HepG2 (cell line): ENCODE data around the gene TRMT1. TPM values are rescaled to one million over a fixed set of nuclear protein-coding genes. Genes with fewer than 3 reads are reported as not detected.

Experiments used
- ATAC-seq: fragments of 200-7000 bp; cut with Tn5 transposase; 3 replicates; pipeline ENCODE4 v1.9.1; 2020; ENCODE audit warnings: mild to moderate bottlenecking, moderate library complexity
- BruUV-seq: library from RNA; stranded (reverse); fragments of 400-500 nt; replicated peaks from 2 replicates; lab custom pipeline; 2021; lab: Mats Ljungman, UMichigan
- CTCF ChIA-PET: fragments of 300-600 bp; formaldehyde crosslinking; extraction: SDS; loops from one replicate; lab custom pipeline; 2021; ENCODE audit warnings: low total read pairs, inconsistent platforms, low intra/inter-chr PET ratio; lab: Yijun Ruan, JAX
- POLR2A ChIA-PET: fragments of 350-600 bp; sonication (Branson Sonifier 250); formaldehyde crosslinking; loops from one replicate; lab custom pipeline; 2020; ENCODE audit warnings: antibody characterized with exemption, inconsistent platforms; lab: Yijun Ruan, JAX
- DNase-seq: peaks from one replicate; pipeline ENCODE4 v3.0.0-alpha.2; 2015; ENCODE audit warnings: low spot score
- FAIRE-seq: peaks from 3 replicates; lab custom pipeline; 2011; peaks lifted over from hg19 to GRCh38; lab: Jason Lieb, UNC
- H2AFZ ChIP-seq: one replicate; pipeline ENCODE4 v1.6.1; 2011; ENCODE audit warnings: low read length, inconsistent platforms
- H3K27ac ChIP-seq: fragments of 300-600 bp; 3 replicates; pipeline ENCODE4 v1.8.0; 2011; ENCODE audit warnings: mixed run types, mild to moderate bottlenecking, mixed read lengths, low read length, inconsistent platforms; ENCODE audit not compliant: insufficient read depth; ENCODE audit errors: extremely low read length
- H3K27me3 ChIP-seq, 2 experiments: fragments of 200-600 bp in 1 of 2; 2 replicates in 1 of 2; 3 replicates in 1 of 2; pipeline versions ENCODE4 v1.6.0 to v1.8.0; 2011; ENCODE audit warnings: low read length in 2 of 2, mild to moderate bottlenecking in 2 of 2, moderate library complexity in 2 of 2, inconsistent platforms in 1 of 2; ENCODE audit not compliant: insufficient read depth in 2 of 2, control insufficient read depth in 1 of 2
- H3K36me3 ChIP-seq, 2 experiments: fragments of 200-600 bp in 1 of 2; replicated peaks in 1 of 2; 2 replicates in 1 of 2; 3 replicates in 1 of 2; pipeline versions ENCODE4 v1.5.1 to v1.8.0; 2011; ENCODE audit warnings: low read length in 2 of 2, inconsistent platforms in 1 of 2; ENCODE audit not compliant: insufficient read depth in 2 of 2, control insufficient read depth in 1 of 2
- H3K4me1 ChIP-seq: 2 replicates; pipeline ENCODE4 v1.5.1; 2012; ENCODE audit warnings: low read length, inconsistent platforms; ENCODE audit not compliant: insufficient read depth
- H3K4me2 ChIP-seq: 2 replicates; pipeline ENCODE4 v1.6.0; 2011; ENCODE audit warnings: low read depth, low read length, inconsistent platforms
- H3K4me3 ChIP-seq, 3 experiments: fragments of 200-600 bp in 1 of 3; sonication (generic), shearing (Covaris generic) in 1 of 3; replicated peaks in 1 of 3; 2 replicates each; pipeline ENCODE4 v1.5.1; 2011 to 2016; ENCODE audit warnings: low read length in 3 of 3, inconsistent platforms in 2 of 3, low read depth in 2 of 3, mild to moderate bottlenecking in 2 of 3, control low read depth in 1 of 3, mixed read lengths in 1 of 3; ENCODE audit not compliant: insufficient read depth in 1 of 3
- H3K79me2 ChIP-seq: one replicate; pipeline ENCODE4 v1.6.1; 2011; ENCODE audit warnings: low read length, inconsistent platforms; ENCODE audit not compliant: insufficient read depth
- H3K9ac ChIP-seq: 2 replicates; pipeline ENCODE4 v1.6.0; 2011; ENCODE audit warnings: mild to moderate bottlenecking, low read depth, low read length, inconsistent platforms; ENCODE audit not compliant: insufficient read depth
- H3K9me3 ChIP-seq: 2 replicates; pipeline ENCODE4 v1.5.1; 2012; ENCODE audit warnings: mild to moderate bottlenecking, low read length
- H4K20me1 ChIP-seq: 2 replicates; pipeline ENCODE4 v1.6.0; 2011; ENCODE audit warnings: inconsistent platforms, mild to moderate bottlenecking, low read length, moderate library complexity; ENCODE audit not compliant: insufficient read depth
- AGO2 ChIP-seq: fragments of 200-400 bp; formaldehyde crosslinking; optimal IDR thresholded peaks from 2 replicates; pipeline ENCODE3; 2017; ENCODE audit warnings: mild to moderate bottlenecking, low read depth, low read length, moderate library complexity
- CHCHD3 ChIP-seq: sonication (generic); formaldehyde crosslinking; IDR thresholded peaks from 2 replicates; pipeline ENCODE4 v1.8.0; 2022; ENCODE audit warnings: mild to moderate bottlenecking, missing genetic modification reagents, moderate library complexity
- KDM2A ChIP-seq: sonication (generic); formaldehyde crosslinking; IDR thresholded peaks from 2 replicates; pipeline ENCODE4 v1.4.0; 2020; ENCODE audit warnings: low read depth, missing genetic modification reagents, borderline replicate concordance
- MAFF ChIP-seq: IDR thresholded peaks from 2 replicates; pipeline ENCODE4 v1.6.1; 2011; ENCODE audit warnings: low read depth, low read length, improper control_type of control experiment
- RBM22 ChIP-seq: fragments of 200-400 bp; formaldehyde crosslinking; optimal IDR thresholded peaks from 2 replicates; pipeline ENCODE3; 2017; ENCODE audit warnings: mild to moderate bottlenecking, low read length, moderate library complexity
- SMARCC2 ChIP-seq: fragments of 450-650 bp; IDR thresholded peaks from 2 replicates; pipeline ENCODE4 v1.6.1; 2017; ENCODE audit warnings: antibody characterized with exemption, mild to moderate bottlenecking
- ZFYVE20 ChIP-seq: sonication (generic); formaldehyde crosslinking; IDR thresholded peaks from 2 replicates; pipeline ENCODE4 v1.8.0; 2023; ENCODE audit warnings: low read depth, mild to moderate bottlenecking, moderate library complexity, missing genetic modification reagents, borderline replicate concordance
- ZNF652 ChIP-seq: IDR thresholded peaks from 2 replicates; pipeline ENCODE4 v1.6.1; 2016; ENCODE audit warnings: low read depth, borderline replicate concordance
- WGBS: methylation state at CpG from one replicate; pipeline ENCODE4 v1.1.6; 2017; ENCODE audit warnings: low lambda C conversion rate; 5-methylcytosine and 5-hydroxymethylcytosine counted together
- in situ Hi-C: cut with HindIII; loops from 2 replicates; pipeline ENCODE4 v1.10.0; 2017; ENCODE audit warnings: low pct_unique_long_range_greater_than_20kb; ENCODE audit not compliant: extremely low pct_ligation_motif_present
- intact Hi-C: fragments of 100-400 bp; cut with micrococcal nuclease; formaldehyde crosslinking; loops from one replicate; pipeline ENCODE4 v1.10.0; 2022; ENCODE audit not compliant: unreplicated experiment
- polyA plus RNA-seq, 8 experiments: library from polyadenylated mRNA; depleted of rRNA in 3 of 8; stranded (reverse) in 7 of 8; unstranded in 1 of 8; fragments of >200 nt; fragmentation: Illumina TruSeq in 4 of 8; extraction: Trizol in 4 of 8; gene quantifications; 2 replicates each; pipeline versions ENCODE4 v1.2.1 to v1.2.3, GENCODE V29; 2011 to 2016; ENCODE audit warnings: low read depth in 4 of 8, missing spikeins in 1 of 8, mixed read lengths in 1 of 8; ENCODE audit not compliant: insufficient read depth in 1 of 8
- total RNA-seq, 5 experiments: library from RNA; depleted of rRNA; stranded (reverse); fragments of >200 nt; fragmentation: Illumina TruSeq; extraction: Trizol; gene quantifications; 2 replicates each; pipeline ENCODE4 v1.2.3, GENCODE V29; 2016; ENCODE audit warnings: low read depth in 1 of 5
- TF ChIP-seq, protein P1 (sequence below): sonication (generic); formaldehyde crosslinking; IDR thresholded peaks from 2 replicates; pipeline ENCODE4 v1.8.0; 2022; ENCODE audit warnings: mild to moderate bottlenecking, missing genetic modification reagents, moderate library complexity
- TF ChIP-seq, protein P2 (sequence below): sonication (generic); formaldehyde crosslinking; IDR thresholded peaks from 2 replicates; pipeline ENCODE4 v1.5.0; 2020; ENCODE audit warnings: missing genetic modification reagents, mild to moderate bottlenecking, borderline replicate concordance
- TF ChIP-seq, protein P3 (sequence below): fragments of 450-650 bp; IDR thresholded peaks from 2 replicates; pipeline ENCODE4 v1.6.1; 2017
- TF ChIP-seq, protein P4 (sequence below): sonication (generic); formaldehyde crosslinking; IDR thresholded peaks from 2 replicates; pipeline ENCODE4 v1.5.0; 2020; ENCODE audit warnings: mild to moderate bottlenecking, missing genetic modification reagents

Gene TRMT1
- total and polyA plus RNA-seq, 2 of the 13 experiments (the other 11 are each of a cell fraction or from before 2014, with no cell fraction given), result 35.5 to 44.1 TPM

DNA sequence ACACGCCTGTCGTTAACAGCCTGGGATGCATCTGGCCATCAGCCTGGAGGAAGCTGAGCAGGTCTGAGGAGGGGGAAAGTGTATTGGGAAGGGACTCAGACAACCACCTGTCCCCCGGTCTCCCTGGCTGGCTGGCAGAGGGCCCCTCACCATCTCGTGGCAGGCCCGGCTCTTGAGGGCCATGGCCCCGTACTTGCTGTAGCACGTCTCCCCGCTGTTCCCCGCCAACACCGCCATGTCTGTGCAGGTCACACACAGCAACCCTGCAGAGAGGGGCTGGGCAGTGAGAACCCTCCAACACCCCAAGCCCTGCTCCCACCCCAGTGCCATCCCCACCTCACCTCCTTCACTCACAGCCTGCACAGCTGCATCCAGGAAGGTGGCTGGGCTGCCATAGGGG lies 4.0 kb downstream of the TRMT1 start:
- no TSS peak for BruUV-seq
- Histone ChIP-seq H3K9me3 (no peaks in the 10 kb centered on the region), H3K36me3 (peaks cover 10 to 18% of the 10 kb centered on the region in 2 experiments; a peak in 4 of 5 replicates), H3K79me2 (peaks cover 16% of the 10 kb centered on the region)
- no peak for ATAC-seq
- TF ChIP-seq SMARCC2 (no peak), AGO2 (peak; percentile 29)
- TF ChIP-seq, protein P1, sequence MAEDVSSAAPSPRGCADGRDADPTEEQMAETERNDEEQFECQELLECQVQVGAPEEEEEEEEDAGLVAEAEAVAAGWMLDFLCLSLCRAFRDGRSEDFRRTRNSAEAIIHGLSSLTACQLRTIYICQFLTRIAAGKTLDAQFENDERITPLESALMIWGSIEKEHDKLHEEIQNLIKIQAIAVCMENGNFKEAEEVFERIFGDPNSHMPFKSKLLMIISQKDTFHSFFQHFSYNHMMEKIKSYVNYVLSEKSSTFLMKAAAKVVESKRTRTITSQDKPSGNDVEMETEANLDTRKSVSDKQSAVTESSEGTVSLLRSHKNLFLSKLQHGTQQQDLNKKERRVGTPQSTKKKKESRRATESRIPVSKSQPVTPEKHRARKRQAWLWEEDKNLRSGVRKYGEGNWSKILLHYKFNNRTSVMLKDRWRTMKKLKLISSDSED (CRISPR knock-in tag), result no peak
- TF ChIP-seq, all 625 proteins: peak for 1
- no peak overlapping the region for H3K9ac ChIP-seq
- FAIRE-seq (no peak), DNase-seq (no peak)
- no peaks in the 10 kb centered on the region for H4K20me1 ChIP-seq
- intact Hi-C loops (no loop called here), in situ Hi-C loops (no loop called here)
- no peak overlapping the region for H3K4me2 ChIP-seq
- H3K4me1 ChIP-seq, result peaks cover 11% of the 10 kb centered on the region
- ChIA-PET POLR2A (no interaction called here), CTCF (no interaction called here)
- WGBS, result 98% methylated on average over 8 of the region's 10 CpGs
- H2AFZ ChIP-seq, result no peak overlapping the region
- H3K27ac ChIP-seq, result no peak overlapping the region
- no peaks in the 10 kb centered on the region; a peak in 1 of 5 replicates for H3K27me3 ChIP-seq
- H3K4me3 ChIP-seq, result no peak overlapping the region

DNA sequence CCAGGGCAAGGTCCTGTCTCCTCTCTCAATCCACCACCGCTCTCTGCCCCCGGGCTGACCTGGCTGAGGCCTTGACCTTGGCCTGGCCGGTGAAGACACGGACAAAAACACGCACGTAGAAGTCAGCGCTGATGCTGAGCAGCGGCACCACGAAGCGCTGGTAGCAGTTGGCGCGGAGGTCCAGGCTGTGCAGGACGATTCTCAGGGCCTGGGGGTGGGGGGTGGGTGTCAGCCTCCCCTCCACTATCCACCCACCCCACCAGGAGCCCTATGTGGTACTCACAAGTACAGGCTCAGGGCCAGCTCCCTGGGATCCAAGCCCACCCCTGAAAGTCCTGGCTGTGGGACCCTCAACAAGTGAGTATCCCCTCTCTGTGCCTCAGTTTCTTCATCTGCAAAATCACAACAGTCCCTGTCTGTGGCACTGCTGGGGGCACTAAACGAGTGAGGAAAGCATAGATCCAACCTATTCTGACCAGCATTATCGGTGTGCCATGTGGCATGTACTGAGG lies 6.4 kb downstream of the TRMT1 start:
- H3K4me2 ChIP-seq, result no peak overlapping the region
- ChIA-PET CTCF (no interaction called here), POLR2A (no interaction called here)
- no peak overlapping the region for H3K9ac ChIP-seq
- no peak for DNase-seq
- ATAC-seq, result no peak
- no TSS peak for BruUV-seq
- 97% methylated on average over 3 of the region's 15 CpGs for whole genome bisulfite sequencing
- H2AFZ ChIP-seq, result no peak overlapping the region
- no peaks in the 10 kb centered on the region for H4K20me1 ChIP-seq
- in situ Hi-C loops, result no loop called here
- peaks cover 4% of the 10 kb centered on the region for H3K79me2 ChIP-seq
- H3K27ac ChIP-seq, result no peak overlapping the region
- intact Hi-C loops, result no loop called here
- H3K4me1 ChIP-seq, result peaks cover 6% of the 10 kb centered on the region
- peaks cover 10 to 21% of the 10 kb centered on the region in 2 experiments; a peak in 4 of 5 replicates for H3K36me3 ChIP-seq
- H3K9me3 ChIP-seq, result no peaks in the 10 kb centered on the region
- H3K27me3 ChIP-seq, result no peaks in the 10 kb centered on the region
- FAIRE-seq, result no peak
- no peak overlapping the region for H3K4me3 ChIP-seq
- TF ChIP-seq ZFYVE20 (CRISPR knock-in tag), result no peak
- TF ChIP-seq RBM22, result no peak
- TF ChIP-seq, protein P2, sequence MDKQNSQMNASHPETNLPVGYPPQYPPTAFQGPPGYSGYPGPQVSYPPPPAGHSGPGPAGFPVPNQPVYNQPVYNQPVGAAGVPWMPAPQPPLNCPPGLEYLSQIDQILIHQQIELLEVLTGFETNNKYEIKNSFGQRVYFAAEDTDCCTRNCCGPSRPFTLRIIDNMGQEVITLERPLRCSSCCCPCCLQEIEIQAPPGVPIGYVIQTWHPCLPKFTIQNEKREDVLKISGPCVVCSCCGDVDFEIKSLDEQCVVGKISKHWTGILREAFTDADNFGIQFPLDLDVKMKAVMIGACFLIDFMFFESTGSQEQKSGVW, result no peak
- no peak for TF ChIP-seq KDM2A (CRISPR knock-in tag)
- no peak for TF ChIP-seq ZNF652
- TF ChIP-seq, protein P3, sequence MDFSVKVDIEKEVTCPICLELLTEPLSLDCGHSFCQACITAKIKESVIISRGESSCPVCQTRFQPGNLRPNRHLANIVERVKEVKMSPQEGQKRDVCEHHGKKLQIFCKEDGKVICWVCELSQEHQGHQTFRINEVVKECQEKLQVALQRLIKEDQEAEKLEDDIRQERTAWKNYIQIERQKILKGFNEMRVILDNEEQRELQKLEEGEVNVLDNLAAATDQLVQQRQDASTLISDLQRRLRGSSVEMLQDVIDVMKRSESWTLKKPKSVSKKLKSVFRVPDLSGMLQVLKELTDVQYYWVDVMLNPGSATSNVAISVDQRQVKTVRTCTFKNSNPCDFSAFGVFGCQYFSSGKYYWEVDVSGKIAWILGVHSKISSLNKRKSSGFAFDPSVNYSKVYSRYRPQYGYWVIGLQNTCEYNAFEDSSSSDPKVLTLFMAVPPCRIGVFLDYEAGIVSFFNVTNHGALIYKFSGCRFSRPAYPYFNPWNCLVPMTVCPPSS, result no peak
- TF ChIP-seq CHCHD3 (CRISPR knock-in tag), result no peak
- TF ChIP-seq, protein P4, sequence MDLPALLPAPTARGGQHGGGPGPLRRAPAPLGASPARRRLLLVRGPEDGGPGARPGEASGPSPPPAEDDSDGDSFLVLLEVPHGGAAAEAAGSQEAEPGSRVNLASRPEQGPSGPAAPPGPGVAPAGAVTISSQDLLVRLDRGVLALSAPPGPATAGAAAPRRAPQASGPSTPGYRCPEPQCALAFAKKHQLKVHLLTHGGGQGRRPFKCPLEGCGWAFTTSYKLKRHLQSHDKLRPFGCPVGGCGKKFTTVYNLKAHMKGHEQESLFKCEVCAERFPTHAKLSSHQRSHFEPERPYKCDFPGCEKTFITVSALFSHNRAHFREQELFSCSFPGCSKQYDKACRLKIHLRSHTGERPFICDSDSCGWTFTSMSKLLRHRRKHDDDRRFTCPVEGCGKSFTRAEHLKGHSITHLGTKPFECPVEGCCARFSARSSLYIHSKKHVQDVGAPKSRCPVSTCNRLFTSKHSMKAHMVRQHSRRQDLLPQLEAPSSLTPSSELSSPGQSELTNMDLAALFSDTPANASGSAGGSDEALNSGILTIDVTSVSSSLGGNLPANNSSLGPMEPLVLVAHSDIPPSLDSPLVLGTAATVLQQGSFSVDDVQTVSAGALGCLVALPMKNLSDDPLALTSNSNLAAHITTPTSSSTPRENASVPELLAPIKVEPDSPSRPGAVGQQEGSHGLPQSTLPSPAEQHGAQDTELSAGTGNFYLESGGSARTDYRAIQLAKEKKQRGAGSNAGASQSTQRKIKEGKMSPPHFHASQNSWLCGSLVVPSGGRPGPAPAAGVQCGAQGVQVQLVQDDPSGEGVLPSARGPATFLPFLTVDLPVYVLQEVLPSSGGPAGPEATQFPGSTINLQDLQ (CRISPR knock-in tag), result no peak
- no peak for TF ChIP-seq MAFF
